Kidney (tissue), 14 donors: ENCODE results near the gene ASTN1. TPM values are rescaled to one million over a fixed set of nuclear protein-coding genes. Genes with fewer than 3 reads are reported as not detected.

Source experiments
- DNase-seq, 5 donors: peaks; one replicate each; pipeline ENCODE4 v3.0.0-alpha.2; 2013 to 2020
- FAIRE-seq: peaks from 2 replicates; lab custom pipeline; 2012; peaks lifted over from hg19 to GRCh38; lab: Jason Lieb, UNC
- H3K27ac ChIP-seq, 2 donors: one replicate each; pipeline ENCODE4 v1.7.0; 2013; ENCODE audit warnings: low read depth in 2 of 2, low read length in 2 of 2, inconsistent platforms in 1 of 2
- H3K27me3 ChIP-seq: one replicate; pipeline ENCODE4 v1.7.1; 2013; ENCODE audit warnings: low read length, inconsistent platforms; ENCODE audit not compliant: control insufficient read depth, insufficient read depth
- H3K36me3 ChIP-seq, 3 donors: one replicate each; pipeline versions ENCODE4 v1.7.0 to v1.7.1; 2013; ENCODE audit warnings: low read length in 3 of 3, control low read depth in 1 of 3, inconsistent platforms in 1 of 3; ENCODE audit not compliant: insufficient read depth in 3 of 3, control insufficient read depth in 2 of 3
- H3K4me1 ChIP-seq, 3 donors: one replicate each; pipeline versions ENCODE4 v1.7.0 to v1.7.1; 2013; ENCODE audit warnings: low read length in 3 of 3, inconsistent platforms in 1 of 3, low read depth in 1 of 3; ENCODE audit not compliant: control insufficient read depth in 2 of 3, insufficient read depth in 2 of 3
- H3K4me3 ChIP-seq, 3 donors: one replicate each; pipeline versions ENCODE4 v1.7.0 to v1.8.1; 2013; ENCODE audit warnings: low read length in 3 of 3, control low read depth in 1 of 3, inconsistent platforms in 1 of 3
- H3K9ac ChIP-seq, 3 donors: one replicate each; pipeline versions ENCODE4 v1.7.0 to v1.7.1; 2013; ENCODE audit warnings: low read length in 3 of 3, control low read depth in 1 of 3, inconsistent platforms in 1 of 3
- H3K9me3 ChIP-seq, 3 donors: one replicate each; pipeline versions ENCODE4 v1.7.0 to v1.7.1; 2013; ENCODE audit warnings: low read length in 3 of 3, control low read depth in 1 of 3, inconsistent platforms in 1 of 3; ENCODE audit not compliant: control insufficient read depth in 2 of 3, insufficient read depth in 1 of 3
- CTCF ChIP-seq: IDR thresholded peaks from 3 replicates; pipeline ENCODE4 v1.5.1; 2012; ENCODE audit warnings: mild to moderate bottlenecking, moderate library complexity, borderline replicate concordance; ENCODE audit not compliant: insufficient read depth; ENCODE audit errors: extremely low read depth
- intact Hi-C: fragments of 100-400 bp; cut with DNase I; formaldehyde crosslinking; loops from one replicate; pipeline ENCODE4 v1.11.1; 2022
- polyA plus RNA-seq: library from polyadenylated mRNA; stranded (reverse); fragments of 350-450 nt; fragmentation: Illumina TruSeq; extraction: RNeasy Lipid Tissue Mini Kit (QIAGEN cat#74804); gene quantifications from one replicate; pipeline ENCODE4 v1.2.3, GENCODE V29; 2014; ENCODE audit warnings: low read depth, low replicate concordance; ENCODE audit not compliant: insufficient read depth
- total RNA-seq: library from RNA; stranded (reverse); fragmentation: NEBNext Ultra II Directional; extraction: Animal tissue kit (Norgen Biotek cat#: 25700); gene quantifications from one replicate; pipeline ENCODE4 v1.2.1, GENCODE V29; 2021
- donor health status: control.
- donor health status: control.
- donor health status: control.
- donor health status: control.
- donor health status: control.
- donor health status: DM: yes; HTN: yes; CAD: no.
- donor health status: Normal renal cell carcinoma (clear cell type).

The ASTN1 gene
- total and polyA plus RNA-seq, 2 donors from 2014 or later = 0.19 to 0.25 TPM

- Histone ChIP-seq H3K9me3 (no peaks in the 10 kb centered on the region), H3K4me1 (peaks cover 0 to 4% (median 0%) of the 10 kb centered on the region in 3 donors), H3K9ac (no peak overlapping the region), H3K4me3 (no peak overlapping the region), H3K27me3 (no peaks in the 10 kb centered on the region), H3K36me3 (no peaks in the 10 kb centered on the region), H3K27ac (no peak overlapping the region)
- intact Hi-C loops = no loop called here
- TF ChIP-seq CTCF = peak; percentile 9
- no peak for DNase-seq
- FAIRE-seq = no peak
Measured at GRCh38 chr1:177185209-177185608, 20.7 kb upstream of the ASTN1 start.

- Histone ChIP-seq H3K4me3 (no peak overlapping the region), H3K36me3 (no peaks in the 10 kb centered on the region), H3K9me3 (no peaks in the 10 kb centered on the region), H3K27ac (no peak overlapping the region), H3K27me3 (no peaks in the 10 kb centered on the region), H3K4me1 (peaks cover 0 to 4% (median 0%) of the 10 kb centered on the region in 3 donors), H3K9ac (no peak overlapping the region)
- no peak for FAIRE-seq
- intact Hi-C loops = no loop called here
- no peak for TF ChIP-seq CTCF
- no peak for DNase-seq
Measured at GRCh38 chr1:177183836-177184235, 19.3 kb upstream of the ASTN1 start.

- H3K9me3 ChIP-seq = no peaks in the 10 kb centered on the region
- H3K27me3 ChIP-seq = no peaks in the 10 kb centered on the region
- peak overlapping the region in 1 of 3 donors; percentile 34 for H3K4me3 ChIP-seq
- FAIRE-seq (no peak), DNase-seq (peak; percentile 74 to 84 (median 81))
- H3K36me3 ChIP-seq = no peaks in the 10 kb centered on the region
- intact Hi-C loops = no loop called here
- no peak overlapping the region for H3K27ac ChIP-seq
- no peak overlapping the region for H3K9ac ChIP-seq
- H3K4me1 ChIP-seq = peaks cover 0 to 4% (median 0%) of the 10 kb centered on the region in 3 donors
- peak; percentile 67 for TF ChIP-seq CTCF
Measured at GRCh38 chr1:177181631-177182291, 17.2 kb upstream of the ASTN1 start.
